Vagina (tissue), 2 donors: Measurements from ENCODE around the gene POT1. TPM values are rescaled to one million over a fixed set of nuclear protein-coding genes. Genes with fewer than 3 reads are reported as not detected.
"Not testable (repeated sequence)": the region's sequence is repeated elsewhere in the genome, so short reads cannot be mapped to it uniquely, and the experiment has no call there.

Experiments used
- DNase-seq, 2 donors: peaks; one replicate each; pipeline ENCODE4 v3.0.0-alpha.2; 2017; ENCODE audit errors: extremely low spot score in 2 of 2
- H3K27ac ChIP-seq: fragments of 200-600 bp; sonication (generic); one replicate; pipeline ENCODE4 v1.5.1; 2019
- H3K27me3 ChIP-seq: fragments of 200-600 bp; sonication (generic); one replicate; pipeline ENCODE4 v1.5.1; 2019
- H3K36me3 ChIP-seq, 2 donors: fragments of 200-600 bp; sonication (generic); one replicate each; pipeline ENCODE4 v1.5.1; 2017 to 2019
- H3K4me1 ChIP-seq: fragments of 200-600 bp; sonication (generic); one replicate; pipeline ENCODE4 v1.5.1; 2019
- H3K4me3 ChIP-seq, 2 donors: fragments of 200-600 bp; sonication (generic); 1 replicate in 1 of 2; 2 replicates in 1 of 2; pipeline ENCODE4 v1.5.1; 2016 to 2019
- H3K9me3 ChIP-seq: fragments of 200-600 bp; sonication (generic); one replicate; pipeline ENCODE4 v1.5.1; 2019
- POLR2A ChIP-seq, 2 donors: fragments of 450-650 bp; IDR thresholded peaks; one replicate each; pipeline ENCODE4 v1.6.1; 2017; ENCODE audit warnings: antibody characterized with exemption in 2 of 2, mild to moderate bottlenecking in 2 of 2, moderate library complexity in 2 of 2
- POLR2AphosphoS5 ChIP-seq, 2 donors: sonication (generic); formaldehyde crosslinking; IDR thresholded peaks; one replicate each; pipeline ENCODE4 v1.9.0; 2017; ENCODE audit warnings: antibody characterized with exemption in 2 of 2, mild to moderate bottlenecking in 2 of 2, low read depth in 1 of 2; ENCODE audit not compliant: insufficient read depth in 1 of 2
- intact Hi-C: fragments of 100-400 bp; cut with DNase I; formaldehyde crosslinking; loops from one replicate; pipeline ENCODE4 v1.15.1; 2023
- total RNA-seq: library from RNA; depleted of rRNA; stranded (reverse); fragments of >200 nt; gene quantifications from one replicate; pipeline ENCODE4 v1.2.3, GENCODE V29; 2016
- TF ChIP-seq, protein P1 (sequence below), 3 experiments: fragments of 450-650 bp in 2 of 3; fragments of 200-600 bp in 1 of 3; sonication (generic) in 1 of 3; IDR thresholded peaks; one replicate each; pipeline ENCODE4 v1.5.1; 2017 to 2019; ENCODE audit warnings: antibody characterized with exemption in 3 of 3, mild to moderate bottlenecking in 2 of 3, moderate library complexity in 2 of 3

Gene POT1, protein sequence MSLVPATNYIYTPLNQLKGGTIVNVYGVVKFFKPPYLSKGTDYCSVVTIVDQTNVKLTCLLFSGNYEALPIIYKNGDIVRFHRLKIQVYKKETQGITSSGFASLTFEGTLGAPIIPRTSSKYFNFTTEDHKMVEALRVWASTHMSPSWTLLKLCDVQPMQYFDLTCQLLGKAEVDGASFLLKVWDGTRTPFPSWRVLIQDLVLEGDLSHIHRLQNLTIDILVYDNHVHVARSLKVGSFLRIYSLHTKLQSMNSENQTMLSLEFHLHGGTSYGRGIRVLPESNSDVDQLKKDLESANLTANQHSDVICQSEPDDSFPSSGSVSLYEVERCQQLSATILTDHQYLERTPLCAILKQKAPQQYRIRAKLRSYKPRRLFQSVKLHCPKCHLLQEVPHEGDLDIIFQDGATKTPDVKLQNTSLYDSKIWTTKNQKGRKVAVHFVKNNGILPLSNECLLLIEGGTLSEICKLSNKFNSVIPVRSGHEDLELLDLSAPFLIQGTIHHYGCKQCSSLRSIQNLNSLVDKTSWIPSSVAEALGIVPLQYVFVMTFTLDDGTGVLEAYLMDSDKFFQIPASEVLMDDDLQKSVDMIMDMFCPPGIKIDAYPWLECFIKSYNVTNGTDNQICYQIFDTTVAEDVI
- total RNA-seq, result 30.9 TPM

DNA sequence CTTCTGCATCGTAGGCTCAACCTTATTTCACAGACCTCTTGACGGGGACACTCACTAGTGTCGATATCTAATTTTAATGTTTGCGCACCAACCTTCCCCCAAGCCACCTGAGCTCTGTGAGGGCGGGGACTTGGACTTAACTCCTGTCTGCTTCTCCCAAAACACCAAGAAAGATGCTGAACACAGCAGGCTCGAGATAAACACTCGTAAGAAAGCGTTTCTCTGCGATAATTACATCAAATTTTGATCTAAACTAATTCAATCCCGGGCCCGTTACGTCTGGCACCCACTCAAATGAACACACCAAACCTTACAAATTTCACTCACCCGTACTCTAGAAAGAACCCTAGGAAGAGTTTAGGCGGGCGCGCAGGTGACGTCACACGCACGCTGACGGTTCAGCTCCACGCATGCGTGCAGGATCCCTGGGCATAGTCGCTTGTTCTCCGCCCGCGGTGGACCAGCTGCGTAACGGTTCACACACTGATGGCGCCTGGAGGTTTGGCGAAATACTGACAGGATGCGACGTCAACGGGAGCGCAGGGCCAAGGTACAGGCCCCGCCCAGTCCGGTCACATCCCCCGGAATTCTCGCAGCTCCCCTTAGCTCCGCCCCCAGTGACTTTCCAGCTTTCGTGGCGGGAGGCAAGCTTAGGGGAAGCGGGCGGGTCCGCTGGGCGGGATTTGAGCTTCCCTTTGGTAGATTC lies at the start of gene POT1:
POT1 (minus strand) TSS at position 359 of the 706 bp plus-strand sequence. CDS start 32,652 bp downstream, outside the sequence.
- Histone ChIP-seq H3K36me3 (peaks cover 0 to 5% of the 10 kb centered on the region in 2 donors), H3K9me3 (no peaks in the 10 kb centered on the region), H3K27ac (peak within 1 kb of the TSS; percentile 77), H3K27me3 (no peaks in the 10 kb centered on the region), H3K4me3 (peak within 1 kb of the TSS; percentile 54 to 75), H3K4me1 (peaks cover 12% of the 10 kb centered on the region)
- peak; percentile 97 to 99 for DNase-seq
- intact Hi-C loops, result no loop called here
- TF ChIP-seq POLR2A (IDR thresholded peaks at IDR 0.05), result no peak
- peak; percentile 86 to 97 for TF ChIP-seq POLR2AphosphoS5 (IDR thresholded peaks at IDR 0.05; ENCODE audit: insufficient read depth in 1 of 2, low read depth in 1 of 2)

DNA sequence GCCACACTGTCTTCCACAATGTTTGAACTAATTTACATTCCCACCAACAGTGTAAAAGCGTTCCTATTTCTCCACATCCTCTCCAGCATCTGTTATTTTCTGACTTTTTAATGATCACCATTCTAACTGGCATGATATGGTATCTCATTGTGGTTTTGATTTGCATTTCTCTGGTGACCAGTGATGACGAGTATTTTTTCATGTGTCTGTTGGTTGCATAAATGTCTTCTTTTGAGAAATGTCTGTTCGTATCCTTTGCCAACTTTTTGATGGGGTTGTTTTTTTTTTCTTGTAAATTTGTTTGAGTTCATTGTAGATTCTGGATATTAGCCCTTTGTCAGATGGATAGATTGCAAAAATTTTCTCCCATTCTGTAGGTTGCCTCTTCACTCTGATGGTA lies 45.5 kb upstream of the POT1 start:
- H3K27ac ChIP-seq, intact Hi-C loops, H3K4me3 ChIP-seq, H3K4me1 ChIP-seq, H3K36me3 ChIP-seq, H3K9me3 ChIP-seq, DNase-seq, H3K27me3 ChIP-seq: not testable (repeated sequence)

DNA sequence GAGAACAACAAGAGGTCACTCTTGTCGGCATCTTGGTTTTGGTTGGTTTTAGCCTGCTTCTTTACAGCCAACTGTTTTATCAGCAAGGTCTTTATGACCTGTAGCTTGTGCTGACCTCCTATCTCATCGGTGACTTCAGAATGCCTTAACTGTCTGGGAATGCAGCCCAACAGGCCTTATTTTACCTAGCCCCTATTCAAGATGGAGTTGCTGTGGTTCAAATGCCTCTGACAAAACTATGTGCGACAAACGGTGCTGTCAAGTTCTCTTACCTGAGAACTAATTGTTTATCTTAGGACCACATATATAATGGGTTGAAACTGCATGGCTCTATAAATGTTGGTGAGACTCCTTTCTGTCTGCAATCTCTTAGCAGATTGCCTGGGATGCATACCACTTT lies 35.9 kb upstream of the POT1 start:
- no peaks in the 10 kb centered on the region for H3K9me3 ChIP-seq
- H3K4me1 ChIP-seq, result no peaks in the 10 kb centered on the region
- TF ChIP-seq, protein P1, sequence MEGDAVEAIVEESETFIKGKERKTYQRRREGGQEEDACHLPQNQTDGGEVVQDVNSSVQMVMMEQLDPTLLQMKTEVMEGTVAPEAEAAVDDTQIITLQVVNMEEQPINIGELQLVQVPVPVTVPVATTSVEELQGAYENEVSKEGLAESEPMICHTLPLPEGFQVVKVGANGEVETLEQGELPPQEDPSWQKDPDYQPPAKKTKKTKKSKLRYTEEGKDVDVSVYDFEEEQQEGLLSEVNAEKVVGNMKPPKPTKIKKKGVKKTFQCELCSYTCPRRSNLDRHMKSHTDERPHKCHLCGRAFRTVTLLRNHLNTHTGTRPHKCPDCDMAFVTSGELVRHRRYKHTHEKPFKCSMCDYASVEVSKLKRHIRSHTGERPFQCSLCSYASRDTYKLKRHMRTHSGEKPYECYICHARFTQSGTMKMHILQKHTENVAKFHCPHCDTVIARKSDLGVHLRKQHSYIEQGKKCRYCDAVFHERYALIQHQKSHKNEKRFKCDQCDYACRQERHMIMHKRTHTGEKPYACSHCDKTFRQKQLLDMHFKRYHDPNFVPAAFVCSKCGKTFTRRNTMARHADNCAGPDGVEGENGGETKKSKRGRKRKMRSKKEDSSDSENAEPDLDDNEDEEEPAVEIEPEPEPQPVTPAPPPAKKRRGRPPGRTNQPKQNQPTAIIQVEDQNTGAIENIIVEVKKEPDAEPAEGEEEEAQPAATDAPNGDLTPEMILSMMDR (IDR thresholded peaks at IDR 0.05), result no peak
- no peak for TF ChIP-seq POLR2AphosphoS5 (IDR thresholded peaks at IDR 0.05; ENCODE audit: insufficient read depth in 1 of 2, low read depth in 1 of 2)
- no peak for TF ChIP-seq POLR2A (IDR thresholded peaks at IDR 0.05)
- H3K27ac ChIP-seq, result no peak overlapping the region
- no peaks in the 10 kb centered on the region for H3K36me3 ChIP-seq
- intact Hi-C loops, result no loop called here
- H3K4me3 ChIP-seq, result no peak overlapping the region
- no peak for DNase-seq
- no peaks in the 10 kb centered on the region for H3K27me3 ChIP-seq

DNA sequence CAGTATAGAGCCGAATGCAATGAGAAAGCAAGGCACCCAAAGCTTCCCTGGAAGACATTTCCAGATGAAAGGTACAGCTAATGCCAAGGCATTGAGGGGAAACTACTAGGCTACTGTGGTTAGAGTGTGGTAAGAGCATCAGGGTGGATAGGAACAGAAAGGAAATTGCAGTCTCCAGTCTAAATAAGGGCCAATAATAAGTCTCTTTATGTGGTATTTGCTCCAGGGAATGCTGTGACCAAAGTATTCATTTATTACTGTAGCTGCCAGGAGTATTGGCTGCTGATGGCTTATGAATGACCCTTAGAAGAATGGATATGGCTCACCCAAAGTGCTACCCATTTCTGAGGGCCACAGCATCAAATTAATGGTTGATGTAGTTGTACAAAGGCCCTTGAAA lies 30.1 kb upstream of the POT1 start:
- H3K4me3 ChIP-seq, result no peak overlapping the region
- H3K27ac ChIP-seq, result no peak overlapping the region
- no peak for DNase-seq
- TF ChIP-seq POLR2A (IDR thresholded peaks at IDR 0.05) (no peak), POLR2AphosphoS5 (IDR thresholded peaks at IDR 0.05; ENCODE audit: insufficient read depth in 1 of 2, low read depth in 1 of 2) (no peak)
- TF ChIP-seq, protein P1 (IDR thresholded peaks at IDR 0.05), result no peak
- H3K27me3 ChIP-seq, result no peaks in the 10 kb centered on the region
- intact Hi-C loops, result no loop called here
- no peaks in the 10 kb centered on the region for H3K9me3 ChIP-seq
- no peaks in the 10 kb centered on the region for H3K36me3 ChIP-seq
- no peaks in the 10 kb centered on the region for H3K4me1 ChIP-seq

DNA sequence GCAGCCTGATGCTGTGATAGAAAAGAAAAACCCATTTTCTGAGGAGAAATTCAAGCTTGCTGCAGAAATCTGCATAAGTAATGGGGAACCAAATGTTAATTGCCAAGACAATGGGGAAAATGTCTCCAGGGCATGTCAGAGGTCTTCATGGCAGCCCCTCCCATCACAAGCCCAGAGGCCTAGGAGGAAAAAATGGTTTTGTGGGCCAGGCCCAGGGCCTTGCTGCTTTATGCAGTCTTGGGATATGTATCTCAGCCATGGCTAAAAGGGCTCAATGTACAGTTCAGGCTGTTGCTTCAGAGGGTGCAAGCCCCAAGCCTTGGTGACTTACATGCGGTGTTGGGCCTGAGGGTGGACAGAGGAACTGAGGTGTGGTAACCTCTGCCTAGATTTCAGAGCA lies 28.3 kb upstream of the POT1 start:
- H3K27me3 ChIP-seq, H3K9me3 ChIP-seq, H3K4me1 ChIP-seq, H3K4me3 ChIP-seq, DNase-seq, H3K27ac ChIP-seq, intact Hi-C loops, H3K36me3 ChIP-seq: not testable (repeated sequence)

DNA sequence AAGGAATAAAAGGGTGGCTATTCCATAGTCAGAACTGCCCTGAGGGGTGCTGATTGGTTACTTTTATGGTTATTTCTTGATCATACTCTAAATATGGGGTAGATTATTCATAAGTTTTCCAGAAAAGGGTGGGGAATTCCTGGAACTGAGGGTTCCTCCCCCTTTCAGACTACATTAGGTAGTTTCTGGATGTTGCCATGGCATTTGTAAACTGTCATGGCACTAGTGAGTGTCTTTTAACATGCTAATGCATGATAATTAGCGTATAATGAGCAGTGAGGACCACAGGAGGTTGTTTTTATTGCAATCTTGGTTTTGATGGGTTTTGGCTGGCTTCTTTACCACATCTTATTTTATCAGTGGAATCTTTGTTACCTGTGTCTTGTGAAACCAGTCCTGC lies 26.5 kb upstream of the POT1 start:
- DNase-seq, result no peak
- intact Hi-C loops, result no loop called here
- Histone ChIP-seq H3K4me1 (no peaks in the 10 kb centered on the region), H3K4me3 (no peak overlapping the region), H3K27me3 (no peaks in the 10 kb centered on the region), H3K36me3 (no peaks in the 10 kb centered on the region), H3K9me3 (no peaks in the 10 kb centered on the region), H3K27ac (no peak overlapping the region)
- TF ChIP-seq, protein P1 (IDR thresholded peaks at IDR 0.05), result no peak
- TF ChIP-seq POLR2A (IDR thresholded peaks at IDR 0.05), result no peak
- TF ChIP-seq POLR2AphosphoS5 (IDR thresholded peaks at IDR 0.05; ENCODE audit: insufficient read depth in 1 of 2, low read depth in 1 of 2), result no peak
